Pancreas (tissue), 10 donors: ENCODE data around the gene KRTAP12-1. TPM values are rescaled to one million over a fixed set of nuclear protein-coding genes. Genes with fewer than 3 reads are reported as not detected.

Experiments used
- ATAC-seq, 4 donors: fragments of 200-7000 bp; cut with Tn5 transposase; one replicate each; pipeline versions ENCODE4 v1.8.0 to v1.9.1; 2020; ENCODE audit warnings: mild to moderate bottlenecking in 4 of 4, moderate library complexity in 4 of 4
- DNase-seq, 6 donors: peaks; one replicate each; pipeline ENCODE4 v3.0.0-alpha.2; 2020
- FAIRE-seq: peaks from 2 replicates; lab custom pipeline; 2012; peaks lifted over from hg19 to GRCh38; lab: Jason Lieb, UNC
- H3K27ac ChIP-seq, 4 donors: fragments of 200-600 bp; sonication (generic); 1 replicate in 3 of 4; 2 replicates in 1 of 4; pipeline versions ENCODE4 v1.5.0 to v1.8.0; 2020
- H3K27me3 ChIP-seq, 4 donors: fragments of 200-600 bp; one replicate each; pipeline ENCODE4 v1.8.0; 2021
- H3K36me3 ChIP-seq, 3 donors: fragments of 200-600 bp; sonication (generic) in 1 of 3; one replicate each; pipeline versions ENCODE4 v1.5.0 to v1.8.0; 2020 to 2021
- H3K4me1 ChIP-seq, 3 donors: fragments of 200-600 bp; one replicate each; pipeline ENCODE4 v1.8.0; 2021
- H3K4me3 ChIP-seq, 4 donors: fragments of 200-600 bp; sonication (generic) in 2 of 4; one replicate each; pipeline versions ENCODE4 v1.5.0 to v1.8.0; 2020 to 2021
- H3K9me3 ChIP-seq, 4 donors: fragments of 200-600 bp; one replicate each; pipeline ENCODE4 v1.8.0; 2021
- WGBS, 2 donors: extraction: QIAGEN DNeasy Blood & Tissue Kit; methylation state at CpG; one replicate each; pipeline ENCODE4 v1.1.7; 2013; 5-methylcytosine and 5-hydroxymethylcytosine counted together
- intact Hi-C, 3 donors: fragments of 100-400 bp; cut with DNase I; formaldehyde crosslinking; loops; one replicate each; pipeline versions ENCODE4 v1.11.1 to v1.14.2; 2022
- polyA plus RNA-seq, 2 donors: library from polyadenylated mRNA; stranded (reverse); fragments of 200-250 nt; gene quantifications; one replicate each; pipeline ENCODE4 v1.2.3, GENCODE V29; 2013
- total RNA-seq, 6 donors: library from RNA; stranded (reverse); fragmentation: NEBNext Ultra II Directional in 4 of 6; extraction: Animal tissue kit (Norgen Biotek cat#: 25700) in 4 of 6; gene quantifications; one replicate each; pipeline versions ENCODE4 v1.2.1 to v1.2.4, GENCODE V29; 2021 to 2023
- TF ChIP-seq, protein P1 (sequence below), 4 donors: fragments of 200-600 bp; sonication (generic) in 3 of 4; IDR thresholded peaks; one replicate each; pipeline versions ENCODE4 v1.5.0 to v1.8.0; 2021; ENCODE audit warnings: antibody characterized with exemption in 4 of 4
- donor health status: healthy with polysubstance abuse.
- donor health status: DM: no; HTN: no; CAD: no; lungs with moderate emphysema.
- donor health status: DM: no; HTN: no; CAD: no.
- donor health status: control.
- donor health status: control.
- donor health status: Bipolar disorder and iron deficiency.
- donor health status: DM: yes; HTN: yes; CAD: no.
- donor health status: DM: no; HTN: no; CAD: no.
- donor health status: DM: no; HTN: no; CAD: no.
- donor health status: DM: yes; HTN: yes; CAD: no.

KRTAP12-1 gene
- total and polyA plus RNA-seq, 8 donors, result not detected

DNA sequence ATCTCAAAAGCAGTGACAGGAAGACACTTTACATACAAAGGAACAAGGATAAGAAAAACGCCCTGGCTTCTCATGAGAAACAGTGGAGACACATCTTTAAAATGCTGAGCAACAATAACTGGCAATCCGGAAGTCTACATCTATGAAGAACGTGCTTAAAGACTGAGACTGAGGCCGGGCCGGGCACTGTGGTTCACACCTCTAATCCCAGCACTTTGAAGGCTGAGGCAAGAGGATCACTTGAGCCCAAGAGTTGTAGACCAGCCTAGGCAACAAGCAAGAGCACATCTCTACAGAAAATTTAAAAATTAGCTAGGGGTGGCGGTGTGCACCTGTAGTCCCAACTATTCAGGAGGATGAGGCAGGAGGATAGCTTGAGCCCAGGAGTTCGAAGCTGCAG is 2.1 kb upstream of the KRTAP12-1 start:
- peaks cover 0 to 7% (median 0%) of the 10 kb centered on the region in 4 donors for H3K27me3 ChIP-seq
- no peak for FAIRE-seq

DNA sequence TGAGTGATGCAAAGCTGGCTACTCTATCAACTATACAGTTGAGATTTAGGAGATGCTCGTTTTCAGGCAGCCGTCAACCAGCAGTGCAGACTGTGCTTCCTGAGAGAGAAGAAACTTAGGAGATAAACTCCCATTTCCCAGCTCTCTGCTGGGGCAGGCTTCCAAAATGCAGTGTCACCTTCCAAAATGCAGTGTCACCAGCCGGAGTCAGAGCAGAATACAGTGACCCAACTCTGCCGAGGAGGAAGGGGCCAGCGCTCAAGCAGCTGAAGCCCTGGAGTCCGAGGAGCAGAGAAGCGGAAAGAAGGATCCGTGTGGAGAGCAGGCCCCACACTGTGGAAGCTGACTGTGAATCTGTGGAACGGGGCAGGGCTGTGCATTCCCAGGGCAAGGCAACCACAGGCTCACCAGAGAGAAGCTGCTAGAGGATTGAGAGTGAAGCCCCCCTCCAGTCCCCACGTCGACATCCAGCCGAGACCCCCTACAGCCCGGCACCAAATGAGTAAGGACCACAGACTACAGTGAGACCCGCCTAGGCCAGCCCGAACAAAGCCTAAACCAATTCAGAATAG is 703 bp upstream of the KRTAP12-1 start:
- no peak overlapping the region for H3K27ac ChIP-seq
- H3K4me3 ChIP-seq, result no peak overlapping the region
- 61 to 72% methylated on average over 15 of the region's 15 CpGs for WGBS, 2 donors
- intact Hi-C loops, result no loop called here
- ATAC-seq (no peak), DNase-seq (no peak), FAIRE-seq (no peak)
- TF ChIP-seq, protein P1, sequence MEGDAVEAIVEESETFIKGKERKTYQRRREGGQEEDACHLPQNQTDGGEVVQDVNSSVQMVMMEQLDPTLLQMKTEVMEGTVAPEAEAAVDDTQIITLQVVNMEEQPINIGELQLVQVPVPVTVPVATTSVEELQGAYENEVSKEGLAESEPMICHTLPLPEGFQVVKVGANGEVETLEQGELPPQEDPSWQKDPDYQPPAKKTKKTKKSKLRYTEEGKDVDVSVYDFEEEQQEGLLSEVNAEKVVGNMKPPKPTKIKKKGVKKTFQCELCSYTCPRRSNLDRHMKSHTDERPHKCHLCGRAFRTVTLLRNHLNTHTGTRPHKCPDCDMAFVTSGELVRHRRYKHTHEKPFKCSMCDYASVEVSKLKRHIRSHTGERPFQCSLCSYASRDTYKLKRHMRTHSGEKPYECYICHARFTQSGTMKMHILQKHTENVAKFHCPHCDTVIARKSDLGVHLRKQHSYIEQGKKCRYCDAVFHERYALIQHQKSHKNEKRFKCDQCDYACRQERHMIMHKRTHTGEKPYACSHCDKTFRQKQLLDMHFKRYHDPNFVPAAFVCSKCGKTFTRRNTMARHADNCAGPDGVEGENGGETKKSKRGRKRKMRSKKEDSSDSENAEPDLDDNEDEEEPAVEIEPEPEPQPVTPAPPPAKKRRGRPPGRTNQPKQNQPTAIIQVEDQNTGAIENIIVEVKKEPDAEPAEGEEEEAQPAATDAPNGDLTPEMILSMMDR (IDR thresholded peaks at IDR 0.05), result no peak
- H3K27me3 ChIP-seq, result no peaks in the 10 kb centered on the region
- H3K9me3 ChIP-seq, result no peaks in the 10 kb centered on the region
- no peaks in the 10 kb centered on the region for H3K4me1 ChIP-seq
- H3K36me3 ChIP-seq, result no peaks in the 10 kb centered on the region

More for the DNA sequence above, 2.1 kb upstream of the KRTAP12-1 start:
- no peak for ATAC-seq
- DNase-seq, result no peak
- TF ChIP-seq, protein P1 (IDR thresholded peaks at IDR 0.05), result no peak
- H3K4me1 ChIP-seq, result no peaks in the 10 kb centered on the region
- H3K27ac ChIP-seq, result no peak overlapping the region
- H3K9me3 ChIP-seq, result no peaks in the 10 kb centered on the region
- 52 to 67% methylated on average over 7 of the region's 7 CpGs for WGBS, 2 donors
- no peak overlapping the region for H3K4me3 ChIP-seq
- intact Hi-C loops, result no loop called here
- H3K36me3 ChIP-seq, result no peaks in the 10 kb centered on the region

DNA sequence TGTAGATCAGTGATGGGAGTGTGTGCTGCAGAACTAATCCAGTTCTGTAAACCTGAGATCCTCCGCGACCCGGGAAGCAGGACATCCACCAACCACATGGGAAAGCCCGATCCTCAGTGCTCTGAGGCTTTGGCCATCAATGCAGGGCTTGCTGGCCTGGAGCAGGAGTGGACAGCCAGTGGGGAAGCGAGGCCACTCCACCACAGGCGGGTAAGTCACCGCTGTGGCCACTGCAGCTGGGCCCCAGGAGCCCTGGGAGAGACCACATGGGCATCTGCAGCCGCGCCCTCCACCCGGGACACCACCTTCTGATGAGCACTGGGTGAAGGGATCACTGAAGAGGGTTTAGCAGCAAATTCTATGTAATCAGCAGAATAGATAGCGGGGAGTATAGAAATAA is 811 bp downstream of the KRTAP12-1 start:
- Histone ChIP-seq H3K27ac (no peak overlapping the region), H3K4me1 (no peaks in the 10 kb centered on the region), H3K27me3 (no peaks in the 10 kb centered on the region), H3K9me3 (no peaks in the 10 kb centered on the region), H3K36me3 (no peaks in the 10 kb centered on the region), H3K4me3 (no peak overlapping the region)
- DNase-seq, result no peak
- FAIRE-seq, result no peak
- TF ChIP-seq, protein P1 (IDR thresholded peaks at IDR 0.05), result no peak
- ATAC-seq, result no peak
- 55 to 79% methylated on average over 11 of the region's 11 CpGs for WGBS, 2 donors
- intact Hi-C loops, result no loop called here

DNA sequence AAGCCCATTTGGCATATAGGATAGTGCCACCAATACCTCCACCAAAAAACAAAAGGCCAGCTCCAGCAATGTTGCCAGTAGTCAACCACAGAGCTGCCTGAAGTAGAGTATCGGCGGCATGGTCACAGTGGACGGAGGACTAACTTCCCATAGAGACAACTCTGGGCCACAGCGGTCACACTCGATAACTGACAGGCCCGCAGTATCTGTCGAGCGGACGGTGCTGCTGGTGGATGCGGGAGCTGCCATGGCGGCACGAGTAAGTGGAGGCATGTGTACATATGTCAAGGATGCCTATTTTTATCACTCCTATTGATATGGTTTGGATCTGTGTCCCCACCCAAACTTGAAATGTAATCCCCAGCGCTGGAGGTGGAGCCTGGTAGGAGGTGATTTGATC is 4.1 kb downstream of the KRTAP12-1 start:
- ATAC-seq (no peak), FAIRE-seq (no peak), DNase-seq (no peak)
- TF ChIP-seq, protein P1 (IDR thresholded peaks at IDR 0.05), result no peak
- intact Hi-C loops, result no loop called here
- Histone ChIP-seq H3K4me3 (no peak overlapping the region), H3K36me3 (no peaks in the 10 kb centered on the region), H3K27ac (no peak overlapping the region), H3K27me3 (no peaks in the 10 kb centered on the region), H3K9me3 (no peaks in the 10 kb centered on the region), H3K4me1 (no peaks in the 10 kb centered on the region)
- 81 to 86% methylated on average over 13 of the region's 13 CpGs for WGBS, 2 donors

DNA sequence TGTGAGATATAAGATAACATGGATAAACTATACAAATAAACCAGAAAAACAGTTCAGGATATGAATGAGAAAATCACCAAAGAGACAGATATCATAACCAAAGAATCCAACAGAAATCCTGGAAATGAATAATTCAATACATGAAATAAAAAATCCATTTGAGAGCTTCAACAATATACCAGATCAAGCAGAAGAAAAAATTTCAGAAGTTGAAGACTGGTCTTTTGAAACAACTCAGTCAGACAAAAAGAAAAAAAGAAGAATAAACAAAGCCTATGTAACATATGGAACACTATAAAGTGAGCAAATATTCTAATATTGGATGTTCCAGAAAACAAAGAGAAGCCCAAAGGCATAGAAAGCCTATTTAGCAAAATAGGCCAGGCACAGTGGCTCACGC is 10.1 kb downstream of the KRTAP12-1 start:
- DNase-seq (no peak), FAIRE-seq (no peak), ATAC-seq (no peak)
- Histone ChIP-seq H3K4me3 (no peak overlapping the region), H3K36me3 (no peaks in the 10 kb centered on the region), H3K9me3 (no peaks in the 10 kb centered on the region), H3K27me3 (peaks cover 0 to 6% (median 0%) of the 10 kb centered on the region in 4 donors), H3K4me1 (no peaks in the 10 kb centered on the region), H3K27ac (no peak overlapping the region)
- intact Hi-C loops, result no loop called here
- TF ChIP-seq, protein P1 (IDR thresholded peaks at IDR 0.05), result no peak
- WGBS, 2 donors, result 90 to 93% methylated on average over 1 of the region's 1 CpG
